Prostate gland (tissue), 2 donors: ENCODE results near the gene TGFB2. TPM values are rescaled to one million over a fixed set of nuclear protein-coding genes. Genes with fewer than 3 reads are reported as not detected.

Experiments
- DNase-seq: peaks from one replicate; pipeline ENCODE4 v3.0.0-alpha.2; 2019; ENCODE audit warnings: low spot score
- H3K27ac ChIP-seq, 2 donors: fragments of 200-600 bp; sonication (generic); 2 replicates each; pipeline ENCODE4 v1.5.1; 2017 to 2019
- H3K27me3 ChIP-seq: fragments of 200-600 bp; sonication (generic); replicated peaks from 2 replicates; pipeline ENCODE4 v1.5.1; 2019; ENCODE audit not compliant: insufficient read depth
- H3K36me3 ChIP-seq, 2 donors: fragments of 200-600 bp; sonication (generic); 1 replicate in 1 of 2; 2 replicates in 1 of 2; pipeline versions ENCODE4 v1.5.1 to v1.8.1; 2017 to 2019
- H3K4me1 ChIP-seq: fragments of 200-600 bp; sonication (generic); replicated peaks from 2 replicates; pipeline ENCODE4 v1.5.1; 2019
- H3K4me3 ChIP-seq, 2 donors: fragments of 200-600 bp; sonication (generic); 2 replicates each; pipeline ENCODE4 v1.5.1; 2017 to 2019
- H3K9me3 ChIP-seq: fragments of 200-600 bp; sonication (generic); 2 replicates; pipeline ENCODE4 v1.5.1; 2017
- POLR2A ChIP-seq: fragments of 450-650 bp; IDR thresholded peaks from one replicate; pipeline ENCODE4 v1.6.1; 2016; ENCODE audit warnings: antibody characterized with exemption, mild to moderate bottlenecking
- POLR2AphosphoS5 ChIP-seq: sonication (generic); formaldehyde crosslinking; IDR thresholded peaks from one replicate; pipeline ENCODE4 v1.6.1; 2017; ENCODE audit warnings: antibody characterized with exemption
- WGBS: methylation state at CpG from one replicate; pipeline ENCODE4 v1.1.5; 2018; 5-methylcytosine and 5-hydroxymethylcytosine counted together
- intact Hi-C: fragments of 100-400 bp; cut with DNase I; formaldehyde crosslinking; loops from one replicate; pipeline ENCODE4 v1.14.2; 2022
- total RNA-seq, 2 donors: library from RNA; depleted of rRNA; stranded (reverse); fragments of >200 nt; gene quantifications; one replicate each; pipeline ENCODE4 v1.1.0, GENCODE V29; 2016
- TF ChIP-seq, protein P1 (sequence below), 4 experiments: fragments of 200-600 bp in 2 of 4; fragments of 450-650 bp in 2 of 4; sonication (generic) in 2 of 4; IDR thresholded peaks; 1 replicate in 3 of 4; 2 replicates in 1 of 4; pipeline ENCODE4 v1.5.1; 2016 to 2019; ENCODE audit warnings: antibody characterized with exemption in 4 of 4, mild to moderate bottlenecking in 2 of 4, moderate library complexity in 2 of 4

The TGFB2 gene
- total RNA-seq, 2 donors from 2014 or later = 7.8 to 9.6 TPM

DNA sequence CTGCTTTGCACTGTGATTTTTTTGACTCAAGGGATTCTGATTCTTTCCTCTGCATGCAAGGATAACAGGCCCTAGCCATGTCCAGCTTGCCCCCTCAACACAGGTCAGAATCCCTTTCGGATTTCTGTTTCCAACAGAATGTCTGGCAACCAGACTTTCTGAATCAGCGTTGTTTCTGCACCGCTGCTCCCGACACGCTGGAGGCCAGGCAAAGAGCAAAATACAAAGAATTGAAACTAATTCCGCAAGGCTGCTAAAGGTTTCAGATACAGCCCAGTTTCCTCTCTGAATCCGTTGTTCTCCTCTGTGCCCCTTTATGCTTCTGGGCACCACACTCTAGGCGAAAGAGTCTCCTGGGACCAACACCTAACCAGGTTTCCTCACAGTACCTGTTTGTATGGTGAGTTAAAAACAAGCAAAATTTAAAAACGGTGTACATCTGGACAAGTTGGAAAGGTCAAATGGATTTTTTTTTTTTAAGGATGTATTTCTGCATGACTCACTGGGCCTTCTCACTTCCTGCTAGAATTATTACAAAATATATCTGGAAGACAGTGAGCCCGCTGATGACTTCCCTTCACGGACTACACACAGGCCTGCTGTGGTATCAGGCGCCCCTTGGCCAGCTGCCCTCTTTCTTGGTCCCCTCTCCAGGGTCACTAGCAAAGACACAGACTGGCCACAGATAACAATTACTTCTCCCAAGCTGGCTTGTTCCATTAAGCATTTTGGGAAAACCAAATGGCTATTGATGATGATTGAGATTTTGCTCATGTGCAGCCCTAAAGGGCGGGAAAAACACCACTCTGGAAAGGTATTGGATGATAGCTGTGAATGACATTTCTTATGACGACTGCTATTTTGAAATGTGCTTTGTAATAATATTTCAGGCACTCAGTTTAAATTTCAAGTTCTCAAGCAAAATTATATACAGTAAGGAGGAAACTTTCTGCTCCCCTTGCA lies 118.3 kb downstream of the TGFB2 start:
- DNase-seq = no peak
- H3K36me3 ChIP-seq = no peaks in the 10 kb centered on the region
- intact Hi-C loops = no loop called here
- WGBS = 79% methylated on average over 14 of the region's 14 CpGs
- H3K4me3 ChIP-seq = no peak overlapping the region
- no peaks in the 10 kb centered on the region for H3K27me3 ChIP-seq
- H3K4me1 ChIP-seq = no peaks in the 10 kb centered on the region
- H3K9me3 ChIP-seq = no peaks in the 10 kb centered on the region
- H3K27ac ChIP-seq = no peak overlapping the region
- TF ChIP-seq POLR2AphosphoS5 (no peak), POLR2A (no peak)
- TF ChIP-seq, protein P1, sequence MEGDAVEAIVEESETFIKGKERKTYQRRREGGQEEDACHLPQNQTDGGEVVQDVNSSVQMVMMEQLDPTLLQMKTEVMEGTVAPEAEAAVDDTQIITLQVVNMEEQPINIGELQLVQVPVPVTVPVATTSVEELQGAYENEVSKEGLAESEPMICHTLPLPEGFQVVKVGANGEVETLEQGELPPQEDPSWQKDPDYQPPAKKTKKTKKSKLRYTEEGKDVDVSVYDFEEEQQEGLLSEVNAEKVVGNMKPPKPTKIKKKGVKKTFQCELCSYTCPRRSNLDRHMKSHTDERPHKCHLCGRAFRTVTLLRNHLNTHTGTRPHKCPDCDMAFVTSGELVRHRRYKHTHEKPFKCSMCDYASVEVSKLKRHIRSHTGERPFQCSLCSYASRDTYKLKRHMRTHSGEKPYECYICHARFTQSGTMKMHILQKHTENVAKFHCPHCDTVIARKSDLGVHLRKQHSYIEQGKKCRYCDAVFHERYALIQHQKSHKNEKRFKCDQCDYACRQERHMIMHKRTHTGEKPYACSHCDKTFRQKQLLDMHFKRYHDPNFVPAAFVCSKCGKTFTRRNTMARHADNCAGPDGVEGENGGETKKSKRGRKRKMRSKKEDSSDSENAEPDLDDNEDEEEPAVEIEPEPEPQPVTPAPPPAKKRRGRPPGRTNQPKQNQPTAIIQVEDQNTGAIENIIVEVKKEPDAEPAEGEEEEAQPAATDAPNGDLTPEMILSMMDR (IDR thresholded peaks at IDR 0.05) = no peak

DNA sequence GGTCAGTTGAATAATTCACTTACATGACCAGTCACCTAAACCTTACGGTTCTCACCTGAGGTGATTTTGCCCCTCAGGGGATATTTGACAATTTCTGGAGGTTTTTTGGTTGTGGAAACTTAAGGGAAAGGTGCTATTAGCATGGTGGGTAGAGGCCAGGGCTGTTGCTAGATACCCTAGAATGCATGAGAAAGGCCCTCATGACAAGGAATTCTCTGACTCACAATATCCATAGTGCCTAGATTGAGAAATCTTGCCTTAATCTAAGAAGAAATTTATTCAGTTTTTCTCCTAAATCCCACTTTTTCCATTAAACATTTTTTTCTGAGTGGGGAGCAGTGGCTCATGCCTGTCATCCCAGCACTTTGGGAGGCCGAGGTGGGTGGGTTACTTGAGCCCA lies 119.7 kb downstream of the TGFB2 start:
- H3K9me3 ChIP-seq = no peaks in the 10 kb centered on the region
- 98% methylated on average over 2 of the region's 2 CpGs for WGBS
- no peak for DNase-seq
- H3K27ac ChIP-seq = no peak overlapping the region
- no peaks in the 10 kb centered on the region for H3K4me1 ChIP-seq
- TF ChIP-seq POLR2A (no peak), POLR2AphosphoS5 (no peak)
- TF ChIP-seq, protein P1 (IDR thresholded peaks at IDR 0.05) = no peak
- intact Hi-C loops = no loop called here
- H3K36me3 ChIP-seq = no peaks in the 10 kb centered on the region
- no peak overlapping the region for H3K4me3 ChIP-seq
- no peaks in the 10 kb centered on the region for H3K27me3 ChIP-seq

GRCh38 chr1:218466341-218467010 lies 121.3 kb downstream of the TGFB2 start:
- no peaks in the 10 kb centered on the region for H3K27me3 ChIP-seq
- no peak for DNase-seq
- intact Hi-C loops = no loop called here
- no peak overlapping the region for H3K4me3 ChIP-seq
- peak overlapping the region in 1 of 2 donors; percentile 28 for H3K27ac ChIP-seq
- 66% methylated on average over 6 of the region's 6 CpGs for WGBS
- no peaks in the 10 kb centered on the region for H3K4me1 ChIP-seq
- H3K36me3 ChIP-seq = no peaks in the 10 kb centered on the region
- TF ChIP-seq, protein P1 (IDR thresholded peaks at IDR 0.05) = no peak
- TF ChIP-seq POLR2AphosphoS5 (no peak), POLR2A (no peak)
- H3K9me3 ChIP-seq = no peaks in the 10 kb centered on the region

GRCh38 chr1:218467101-218468072 lies 122.3 kb downstream of the TGFB2 start:
- Histone ChIP-seq H3K27ac (no peak overlapping the region), H3K4me3 (no peak overlapping the region), H3K9me3 (no peaks in the 10 kb centered on the region), H3K27me3 (no peaks in the 10 kb centered on the region), H3K36me3 (no peaks in the 10 kb centered on the region), H3K4me1 (no peaks in the 10 kb centered on the region)
- WGBS = 83% methylated on average over 8 of the region's 8 CpGs
- DNase-seq = no peak
- TF ChIP-seq, protein P1 (IDR thresholded peaks at IDR 0.05) = no peak
- TF ChIP-seq POLR2AphosphoS5 = no peak
- no peak for TF ChIP-seq POLR2A
- intact Hi-C loops = no loop called here
